Stomach smooth muscle (tissue), 2 donors: Measurements from ENCODE around the gene PMEPA1.

Experiments
- H3K27ac ChIP-seq: one replicate; pipeline ENCODE4 v1.7.0; 2013; ENCODE audit warnings: mild to moderate bottlenecking, low read length, inconsistent platforms
- H3K27me3 ChIP-seq, 2 donors: one replicate each; pipeline ENCODE4 v1.7.0; 2013; ENCODE audit warnings: low read length in 2 of 2; ENCODE audit not compliant: insufficient read depth in 2 of 2, control insufficient read depth in 1 of 2
- H3K36me3 ChIP-seq, 2 donors: one replicate each; pipeline ENCODE4 v1.7.0; 2013; ENCODE audit warnings: low read length in 2 of 2; ENCODE audit not compliant: control insufficient read depth in 2 of 2, insufficient read depth in 2 of 2
- H3K4me1 ChIP-seq: one replicate; pipeline ENCODE4 v1.7.0; 2013; ENCODE audit warnings: low read length; ENCODE audit not compliant: control insufficient read depth, insufficient read depth
- H3K4me3 ChIP-seq, 2 donors: one replicate each; pipeline ENCODE4 v1.7.0; 2013; ENCODE audit warnings: low read length in 2 of 2
- H3K9ac ChIP-seq, 2 donors: one replicate each; pipeline ENCODE4 v1.7.0; 2013; ENCODE audit warnings: low read length in 2 of 2, mild to moderate bottlenecking in 1 of 2
- H3K9me3 ChIP-seq, 2 donors: one replicate each; pipeline ENCODE4 v1.7.0; 2013; ENCODE audit warnings: low read length in 2 of 2; ENCODE audit not compliant: control insufficient read depth in 2 of 2
- donor health status: healthy.
- donor health status: Pancreatic carcinoma.

PMEPA1 gene

GRCh38 chr20:57601737-57602136, 108.1 kb downstream of the PMEPA1 start:
- Histone ChIP-seq H3K4me1 (peaks cover 4% of the 10 kb centered on the region), H3K9ac (no peak overlapping the region), H3K27me3 (peaks cover 2 to 7% of the 10 kb centered on the region in 2 donors), H3K9me3 (no peaks in the 10 kb centered on the region), H3K27ac (no peak overlapping the region), H3K36me3 (no peaks in the 10 kb centered on the region), H3K4me3 (no peak overlapping the region)

DNA sequence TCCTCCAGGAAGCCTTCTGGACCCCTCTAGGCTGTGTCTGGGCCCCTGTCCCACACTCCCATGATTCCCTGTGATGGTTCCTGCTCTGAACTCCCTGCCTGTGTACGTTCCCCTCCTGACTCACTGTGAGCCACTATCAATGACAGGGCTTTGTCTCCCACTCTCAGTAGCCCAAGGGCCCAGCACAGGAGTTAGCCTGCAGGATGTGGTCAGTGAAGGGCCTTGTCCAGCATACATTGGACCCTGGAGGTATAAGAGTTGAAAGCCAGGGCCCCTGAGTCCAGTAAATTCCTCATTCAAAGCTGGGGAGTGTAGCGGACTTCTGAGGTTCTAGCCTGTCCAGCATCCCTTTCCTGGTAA, 108.6 kb downstream of the PMEPA1 start:
- no peaks in the 10 kb centered on the region for H3K36me3 ChIP-seq
- H3K27ac ChIP-seq: no peak overlapping the region
- peaks cover 5% of the 10 kb centered on the region for H3K4me1 ChIP-seq
- H3K27me3 ChIP-seq: peaks cover 2 to 7% of the 10 kb centered on the region in 2 donors
- H3K9ac ChIP-seq: no peak overlapping the region
- no peaks in the 10 kb centered on the region for H3K9me3 ChIP-seq
- H3K4me3 ChIP-seq: no peak overlapping the region

- H3K9me3 ChIP-seq: no peaks in the 10 kb centered on the region
- H3K27me3 ChIP-seq: peaks cover 2 to 7% of the 10 kb centered on the region in 2 donors
- no peak overlapping the region for H3K27ac ChIP-seq
- H3K9ac ChIP-seq: no peak overlapping the region
- H3K4me1 ChIP-seq: peaks cover 5% of the 10 kb centered on the region
- H3K4me3 ChIP-seq: no peak overlapping the region
- no peaks in the 10 kb centered on the region for H3K36me3 ChIP-seq
Observed at GRCh38 chr20:57600320-57601210, 109.2 kb downstream of the PMEPA1 start.

DNA sequence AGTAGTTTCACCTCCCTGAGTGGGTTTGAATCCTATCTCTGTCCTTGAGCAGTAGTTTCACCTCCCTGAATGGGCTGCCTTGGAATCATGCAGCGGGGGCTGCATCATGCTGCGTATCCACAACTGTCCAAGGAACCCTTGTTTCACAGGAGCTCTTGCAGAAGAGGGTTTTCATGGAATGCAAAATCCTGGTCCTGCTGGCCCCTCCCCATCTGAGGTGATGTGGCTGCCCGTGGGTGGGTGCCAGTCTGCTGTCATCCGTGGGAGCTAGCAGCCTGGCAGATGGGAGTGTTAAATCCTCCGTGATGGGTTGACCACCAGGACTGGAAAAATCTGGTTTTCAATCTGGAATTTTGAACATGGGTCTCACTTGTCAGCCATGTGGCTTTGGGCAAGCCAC, 111.3 kb downstream of the PMEPA1 start:
- Histone ChIP-seq H3K27me3 (peaks cover 2 to 7% of the 10 kb centered on the region in 2 donors), H3K27ac (no peak overlapping the region), H3K4me3 (no peak overlapping the region)

More for the DNA sequence above, 111.3 kb downstream of the PMEPA1 start:
- Histone ChIP-seq H3K36me3 (no peaks in the 10 kb centered on the region), H3K4me1 (peaks cover 14% of the 10 kb centered on the region), H3K9me3 (no peaks in the 10 kb centered on the region), H3K9ac (no peak overlapping the region)
